HepG2 (cell line): Measurements from ENCODE around the gene MDM4. TPM values are rescaled to one million over a fixed set of nuclear protein-coding genes. Genes with fewer than 3 reads are reported as not detected.

Experiments
- ATAC-seq: fragments of 200-7000 bp; cut with Tn5 transposase; 3 replicates; pipeline ENCODE4 v1.9.1; 2020; ENCODE audit warnings: mild to moderate bottlenecking, moderate library complexity
- BruUV-seq: library from RNA; stranded (reverse); fragments of 400-500 nt; replicated peaks from 2 replicates; lab custom pipeline; 2021; lab: Mats Ljungman, UMichigan
- CTCF ChIA-PET: fragments of 300-600 bp; formaldehyde crosslinking; extraction: SDS; loops from one replicate; lab custom pipeline; 2021; ENCODE audit warnings: low total read pairs, inconsistent platforms, low intra/inter-chr PET ratio; lab: Yijun Ruan, JAX
- POLR2A ChIA-PET: fragments of 350-600 bp; sonication (Branson Sonifier 250); formaldehyde crosslinking; loops from one replicate; lab custom pipeline; 2020; ENCODE audit warnings: antibody characterized with exemption, inconsistent platforms; lab: Yijun Ruan, JAX
- DNase-seq: peaks from one replicate; pipeline ENCODE4 v3.0.0-alpha.2; 2015; ENCODE audit warnings: low spot score
- FAIRE-seq: peaks from 3 replicates; lab custom pipeline; 2011; peaks lifted over from hg19 to GRCh38; lab: Jason Lieb, UNC
- H2AFZ ChIP-seq: one replicate; pipeline ENCODE4 v1.6.1; 2011; ENCODE audit warnings: low read length, inconsistent platforms
- H3K27ac ChIP-seq: fragments of 300-600 bp; 3 replicates; pipeline ENCODE4 v1.8.0; 2011; ENCODE audit warnings: mixed run types, mild to moderate bottlenecking, mixed read lengths, low read length, inconsistent platforms; ENCODE audit not compliant: insufficient read depth; ENCODE audit errors: extremely low read length
- H3K27me3 ChIP-seq, 2 experiments: fragments of 200-600 bp in 1 of 2; 2 replicates in 1 of 2; 3 replicates in 1 of 2; pipeline versions ENCODE4 v1.6.0 to v1.8.0; 2011; ENCODE audit warnings: low read length in 2 of 2, mild to moderate bottlenecking in 2 of 2, moderate library complexity in 2 of 2, inconsistent platforms in 1 of 2; ENCODE audit not compliant: insufficient read depth in 2 of 2, control insufficient read depth in 1 of 2
- H3K36me3 ChIP-seq, 2 experiments: fragments of 200-600 bp in 1 of 2; replicated peaks in 1 of 2; 2 replicates in 1 of 2; 3 replicates in 1 of 2; pipeline versions ENCODE4 v1.5.1 to v1.8.0; 2011; ENCODE audit warnings: low read length in 2 of 2, inconsistent platforms in 1 of 2; ENCODE audit not compliant: insufficient read depth in 2 of 2, control insufficient read depth in 1 of 2
- H3K4me1 ChIP-seq: 2 replicates; pipeline ENCODE4 v1.5.1; 2012; ENCODE audit warnings: low read length, inconsistent platforms; ENCODE audit not compliant: insufficient read depth
- H3K4me2 ChIP-seq: 2 replicates; pipeline ENCODE4 v1.6.0; 2011; ENCODE audit warnings: low read depth, low read length, inconsistent platforms
- H3K4me3 ChIP-seq, 3 experiments: fragments of 200-600 bp in 1 of 3; sonication (generic), shearing (Covaris generic) in 1 of 3; replicated peaks in 1 of 3; 2 replicates each; pipeline ENCODE4 v1.5.1; 2011 to 2016; ENCODE audit warnings: low read length in 3 of 3, inconsistent platforms in 2 of 3, low read depth in 2 of 3, mild to moderate bottlenecking in 2 of 3, control low read depth in 1 of 3, mixed read lengths in 1 of 3; ENCODE audit not compliant: insufficient read depth in 1 of 3
- H3K79me2 ChIP-seq: one replicate; pipeline ENCODE4 v1.6.1; 2011; ENCODE audit warnings: low read length, inconsistent platforms; ENCODE audit not compliant: insufficient read depth
- H3K9ac ChIP-seq: 2 replicates; pipeline ENCODE4 v1.6.0; 2011; ENCODE audit warnings: mild to moderate bottlenecking, low read depth, low read length, inconsistent platforms; ENCODE audit not compliant: insufficient read depth
- H3K9me3 ChIP-seq: 2 replicates; pipeline ENCODE4 v1.5.1; 2012; ENCODE audit warnings: mild to moderate bottlenecking, low read length
- H4K20me1 ChIP-seq: 2 replicates; pipeline ENCODE4 v1.6.0; 2011; ENCODE audit warnings: inconsistent platforms, mild to moderate bottlenecking, low read length, moderate library complexity; ENCODE audit not compliant: insufficient read depth
- WGBS: methylation state at CpG from one replicate; pipeline ENCODE4 v1.1.6; 2017; ENCODE audit warnings: low lambda C conversion rate; 5-methylcytosine and 5-hydroxymethylcytosine counted together
- in situ Hi-C: cut with HindIII; loops from 2 replicates; pipeline ENCODE4 v1.10.0; 2017; ENCODE audit warnings: low pct_unique_long_range_greater_than_20kb; ENCODE audit not compliant: extremely low pct_ligation_motif_present
- intact Hi-C: fragments of 100-400 bp; cut with micrococcal nuclease; formaldehyde crosslinking; loops from one replicate; pipeline ENCODE4 v1.10.0; 2022; ENCODE audit not compliant: unreplicated experiment
- polyA plus RNA-seq, 8 experiments: library from polyadenylated mRNA; depleted of rRNA in 3 of 8; stranded (reverse) in 7 of 8; unstranded in 1 of 8; fragments of >200 nt; fragmentation: Illumina TruSeq in 4 of 8; extraction: Trizol in 4 of 8; gene quantifications; 2 replicates each; pipeline versions ENCODE4 v1.2.1 to v1.2.3, GENCODE V29; 2011 to 2016; ENCODE audit warnings: low read depth in 4 of 8, missing spikeins in 1 of 8, mixed read lengths in 1 of 8; ENCODE audit not compliant: insufficient read depth in 1 of 8
- total RNA-seq, 5 experiments: library from RNA; depleted of rRNA; stranded (reverse); fragments of >200 nt; fragmentation: Illumina TruSeq; extraction: Trizol; gene quantifications; 2 replicates each; pipeline ENCODE4 v1.2.3, GENCODE V29; 2016; ENCODE audit warnings: low read depth in 1 of 5
- TF ChIP-seq, protein P1 (sequence below): sonication (generic); formaldehyde crosslinking; IDR thresholded peaks from 2 replicates; pipeline ENCODE4 v1.5.0; 2020; ENCODE audit warnings: mild to moderate bottlenecking, missing genetic modification reagents, borderline replicate concordance
- TF ChIP-seq, protein P2 (sequence below): sonication (generic); formaldehyde crosslinking; IDR thresholded peaks from 2 replicates; pipeline ENCODE4 v1.8.0; 2022; ENCODE audit warnings: missing genetic modification reagents, mild to moderate bottlenecking, moderate library complexity, borderline replicate concordance

The MDM4 gene
- total and polyA plus RNA-seq, 2 of the 13 experiments (the other 11 are each of a cell fraction or from before 2014, with no cell fraction given), result 14.9 to 19.0 TPM

DNA sequence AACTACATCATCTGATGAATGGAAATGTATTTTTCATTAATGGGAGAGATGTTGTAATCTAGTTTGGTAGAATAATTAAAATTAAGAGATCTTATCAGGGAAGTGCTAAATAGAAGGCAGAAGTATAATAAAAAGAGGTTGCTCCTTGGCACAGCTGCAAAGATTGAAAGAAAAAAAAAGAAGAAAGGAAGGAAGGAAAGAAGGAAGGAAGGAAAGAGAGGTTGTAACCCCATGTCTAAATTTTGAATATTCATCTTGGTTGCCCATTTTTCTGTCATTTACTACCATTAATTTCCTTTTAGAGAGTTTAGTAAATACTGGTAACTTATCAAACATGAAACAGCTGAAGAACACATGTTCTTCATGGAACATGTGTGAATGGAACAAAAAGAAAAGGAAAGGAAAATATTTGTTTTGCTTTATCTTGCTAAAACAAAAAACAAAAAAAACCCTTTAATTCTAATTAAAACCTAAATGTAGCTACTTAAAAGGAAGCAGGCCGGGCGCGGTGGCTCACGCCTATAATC, 10.5 kb upstream of the MDM4 start:
- in situ Hi-C loops, result no loop called here

GRCh38 chr1:204506201-204506968, 9.8 kb upstream of the MDM4 start:
- Histone ChIP-seq H3K36me3 (no peaks in the 10 kb centered on the region), H3K4me1 (peaks cover 48% of the 10 kb centered on the region), H3K79me2 (no peaks in the 10 kb centered on the region), H4K20me1 (no peaks in the 10 kb centered on the region), H3K9ac (peak overlapping the region; percentile 76), H3K4me3 (peak overlapping the region; percentile 64 to 84 (median 76)), H3K4me2 (peak overlapping the region; percentile 84), H3K27me3 (no peaks in the 10 kb centered on the region; a peak in 1 of 5 replicates), H3K9me3 (no peaks in the 10 kb centered on the region), H2AFZ (peak overlapping the region; percentile 65), H3K27ac (peak overlapping the region; percentile 72)
- in situ Hi-C loops, result no loop called here
- ATAC-seq, result peak; percentile 76
- under 1% methylated on average over 27 of the region's 27 CpGs for WGBS
- peak; percentile 91 for DNase-seq
- no TSS peak for BruUV-seq
- intact Hi-C loops, result loop anchor here (5.0 to 10.0 kb wide), 2 partner anchors 94 to 362 kb away; partner anchors contain the start of gene PPP1R15B
- ChIA-PET POLR2A (interaction anchor here (4.6 to 4.7 kb wide), 2 partner anchors 10 to 12 kb away, joined by 25 to 103 read pairs; partner anchors contain the start of genes MDM4 and PIK3C2B), CTCF (no interaction called here)
- no peak for FAIRE-seq
- TF ChIP-seq, protein P1, sequence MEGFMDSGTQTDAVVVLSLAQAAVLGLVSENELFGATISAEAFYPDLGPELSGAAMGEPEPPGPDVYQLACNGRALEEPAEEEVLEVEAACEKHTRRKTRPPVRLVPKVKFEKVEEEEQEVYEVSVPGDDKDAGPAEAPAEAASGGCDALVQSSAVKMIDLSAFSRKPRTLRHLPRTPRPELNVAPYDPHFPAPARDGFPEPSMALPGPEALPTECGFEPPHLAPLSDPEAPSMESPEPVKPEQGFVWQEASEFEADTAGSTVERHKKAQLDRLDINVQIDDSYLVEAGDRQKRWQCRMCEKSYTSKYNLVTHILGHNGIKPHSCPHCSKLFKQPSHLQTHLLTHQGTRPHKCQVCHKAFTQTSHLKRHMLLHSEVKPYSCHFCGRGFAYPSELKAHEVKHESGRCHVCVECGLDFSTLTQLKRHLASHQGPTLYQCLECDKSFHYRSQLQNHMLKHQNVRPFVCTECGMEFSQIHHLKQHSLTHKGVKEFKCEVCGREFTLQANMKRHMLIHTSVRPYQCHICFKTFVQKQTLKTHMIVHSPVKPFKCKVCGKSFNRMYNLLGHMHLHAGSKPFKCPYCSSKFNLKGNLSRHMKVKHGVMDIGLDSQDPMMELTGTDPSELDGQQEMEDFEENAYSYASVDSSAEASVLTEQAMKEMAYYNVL (CRISPR knock-in tag), result peak; percentile 71; the same call in 1 of the 2 replicates

More for the DNA sequence above, 10.5 kb upstream of the MDM4 start:
- POLR2A ChIA-PET, result interaction anchor here (4.6 to 4.7 kb wide), 2 partner anchors 11 to 12 kb away, joined by 25 to 103 read pairs; partner anchors contain the start of genes MDM4 and PIK3C2B
- Histone ChIP-seq H4K20me1 (no peaks in the 10 kb centered on the region), H3K27me3 (no peaks in the 10 kb centered on the region; a peak in 1 of 5 replicates), H2AFZ (peak overlapping the region; percentile 65), H3K9me3 (no peaks in the 10 kb centered on the region), H3K4me1 (peaks cover 48% of the 10 kb centered on the region), H3K4me2 (peak overlapping the region; percentile 84), H3K79me2 (no peaks in the 10 kb centered on the region), H3K9ac (peak overlapping the region; percentile 38), H3K4me3 (peak overlapping the region; percentile 64 to 76 (median 64)), H3K36me3 (no peaks in the 10 kb centered on the region), H3K27ac (peak overlapping the region; percentile 11)
- DNase-seq, result no peak
- no peak for ATAC-seq
- CTCF ChIA-PET, result no interaction called here
- BruUV-seq, result no TSS peak
- no peak for FAIRE-seq
- intact Hi-C loops, result loop anchor here (5.0 to 10.0 kb wide), 2 partner anchors 93 to 361 kb away; partner anchors contain the start of gene PPP1R15B
- WGBS, result under 1% methylated on average over 4 of the region's 4 CpGs
- TF ChIP-seq, protein P2, sequence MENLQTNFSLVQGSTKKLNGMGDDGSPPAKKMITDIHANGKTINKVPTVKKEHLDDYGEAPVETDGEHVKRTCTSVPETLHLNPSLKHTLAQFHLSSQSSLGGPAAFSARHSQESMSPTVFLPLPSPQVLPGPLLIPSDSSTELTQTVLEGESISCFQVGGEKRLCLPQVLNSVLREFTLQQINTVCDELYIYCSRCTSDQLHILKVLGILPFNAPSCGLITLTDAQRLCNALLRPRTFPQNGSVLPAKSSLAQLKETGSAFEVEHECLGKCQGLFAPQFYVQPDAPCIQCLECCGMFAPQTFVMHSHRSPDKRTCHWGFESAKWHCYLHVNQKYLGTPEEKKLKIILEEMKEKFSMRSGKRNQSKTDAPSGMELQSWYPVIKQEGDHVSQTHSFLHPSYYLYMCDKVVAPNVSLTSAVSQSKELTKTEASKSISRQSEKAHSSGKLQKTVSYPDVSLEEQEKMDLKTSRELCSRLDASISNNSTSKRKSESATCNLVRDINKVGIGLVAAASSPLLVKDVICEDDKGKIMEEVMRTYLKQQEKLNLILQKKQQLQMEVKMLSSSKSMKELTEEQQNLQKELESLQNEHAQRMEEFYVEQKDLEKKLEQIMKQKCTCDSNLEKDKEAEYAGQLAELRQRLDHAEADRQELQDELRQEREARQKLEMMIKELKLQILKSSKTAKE, result no peak
